Activated naive CD4-positive, alpha-beta T cell treated with anti-CD3 and anti-CD28 coated beads, Interleukin-2, amount 50 U/mL, for 16 hours (primary cell): Measurements from ENCODE around the gene ETFA.

Experiments used
- DNase-seq: peaks from one replicate; pipeline ENCODE4 v3.0.0-alpha.2; 2020

Gene ETFA

DNA sequence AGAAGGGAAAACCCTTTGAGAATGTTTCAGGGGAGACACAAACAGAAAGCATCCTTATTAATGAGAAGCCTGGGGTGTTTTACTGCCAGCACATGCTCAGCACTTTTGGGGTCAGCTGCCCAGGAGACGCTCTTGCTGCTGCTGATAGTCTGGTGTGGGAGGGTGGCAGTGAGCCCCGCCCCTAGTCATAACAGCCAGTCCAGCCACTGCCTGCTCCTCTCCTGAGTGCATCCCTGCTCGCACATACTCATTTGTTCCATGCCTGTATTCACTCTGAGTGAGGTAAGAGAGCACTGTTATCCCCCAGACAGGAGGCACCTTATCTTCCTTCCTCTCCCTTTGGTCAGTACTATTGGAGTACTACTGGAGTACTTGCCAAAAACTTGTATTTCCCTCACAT, 101.3 kb downstream of the ETFA start:
- no peak for DNase-seq

DNA sequence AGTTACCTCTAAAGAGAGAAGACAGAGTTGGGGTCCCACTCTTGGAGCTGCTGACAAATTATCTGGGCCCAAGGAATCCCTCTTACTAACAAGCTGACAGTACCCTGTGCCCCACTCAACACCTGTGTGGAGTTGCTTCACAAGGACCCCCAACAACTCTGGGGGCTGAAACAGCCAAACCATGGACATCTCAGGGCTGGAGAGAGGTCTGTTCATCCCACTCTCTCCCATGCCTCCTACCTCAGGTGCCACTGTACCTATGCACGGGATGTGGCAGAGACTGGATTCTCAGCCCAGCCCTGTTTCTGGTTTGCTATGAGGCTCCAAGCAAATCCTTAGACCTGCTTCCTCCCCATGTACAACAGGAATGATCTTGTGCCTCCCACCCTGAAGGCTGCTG, 101.7 kb downstream of the ETFA start:
- DNase-seq: no peak

DNA sequence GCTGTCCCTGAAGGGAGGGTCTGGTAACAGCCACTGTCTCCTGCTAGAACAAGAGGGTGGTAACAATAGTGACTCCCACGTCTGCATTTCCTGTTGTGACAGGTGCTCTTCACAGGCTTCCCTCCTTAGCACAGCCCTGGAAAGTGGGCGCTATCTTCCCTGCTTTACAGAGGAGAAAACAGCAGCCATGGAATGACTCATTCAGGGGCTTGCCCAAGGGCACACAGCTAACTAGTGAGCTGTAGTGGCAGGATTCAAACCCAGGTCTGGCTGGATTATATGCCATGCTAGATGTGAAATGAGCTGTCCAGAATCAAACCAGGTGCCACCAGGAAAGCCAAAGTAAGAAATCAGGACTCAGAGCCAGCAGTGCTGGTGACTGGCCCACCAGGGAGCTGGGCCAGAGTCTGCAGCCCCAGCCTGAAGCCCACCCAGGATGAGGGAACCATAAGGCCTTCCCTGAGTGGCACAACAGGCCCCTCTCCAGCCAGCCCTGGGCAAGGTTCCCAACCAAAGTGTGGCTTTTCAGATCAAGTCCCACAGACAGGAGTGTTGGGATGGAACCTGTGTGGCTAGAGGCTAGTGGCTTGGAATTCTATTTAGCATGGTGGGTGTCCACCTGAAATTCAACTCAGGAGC, 102.4 kb downstream of the ETFA start:
- no peak for DNase-seq

DNA sequence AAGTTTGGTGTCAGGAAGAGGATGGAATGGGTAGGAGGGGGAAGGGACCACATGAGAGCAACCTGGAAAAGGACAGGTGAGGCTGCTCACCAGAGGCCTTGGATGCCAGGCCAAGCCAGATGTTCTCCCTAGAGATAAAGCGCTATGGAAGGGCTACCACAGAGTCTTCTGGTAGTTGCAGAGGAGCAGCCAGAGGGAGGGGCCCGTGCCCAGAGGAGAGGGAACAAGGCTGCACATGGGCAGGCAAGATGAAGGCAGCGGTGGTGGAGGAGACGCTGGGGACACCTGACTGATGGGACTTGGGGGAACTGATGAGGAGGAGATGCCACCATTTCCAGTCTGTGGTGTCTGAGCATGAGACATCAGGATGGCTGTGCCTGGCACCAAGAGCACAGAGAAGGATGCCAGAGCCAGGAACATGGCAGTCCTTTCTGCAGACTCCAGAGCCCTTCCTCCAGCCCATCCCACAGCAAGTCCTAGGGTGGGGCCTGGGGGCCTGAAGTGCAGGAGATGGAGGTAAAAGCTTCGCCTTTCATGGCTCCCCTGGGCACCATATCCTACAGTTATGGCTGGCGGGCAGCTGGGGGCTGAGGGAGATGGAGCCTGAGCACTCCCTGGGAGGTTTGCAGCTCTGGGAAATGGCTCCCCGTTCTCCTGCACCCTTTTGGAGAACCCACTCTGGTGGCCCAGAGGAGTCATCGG, 103.0 kb downstream of the ETFA start:
- no peak for DNase-seq

DNA sequence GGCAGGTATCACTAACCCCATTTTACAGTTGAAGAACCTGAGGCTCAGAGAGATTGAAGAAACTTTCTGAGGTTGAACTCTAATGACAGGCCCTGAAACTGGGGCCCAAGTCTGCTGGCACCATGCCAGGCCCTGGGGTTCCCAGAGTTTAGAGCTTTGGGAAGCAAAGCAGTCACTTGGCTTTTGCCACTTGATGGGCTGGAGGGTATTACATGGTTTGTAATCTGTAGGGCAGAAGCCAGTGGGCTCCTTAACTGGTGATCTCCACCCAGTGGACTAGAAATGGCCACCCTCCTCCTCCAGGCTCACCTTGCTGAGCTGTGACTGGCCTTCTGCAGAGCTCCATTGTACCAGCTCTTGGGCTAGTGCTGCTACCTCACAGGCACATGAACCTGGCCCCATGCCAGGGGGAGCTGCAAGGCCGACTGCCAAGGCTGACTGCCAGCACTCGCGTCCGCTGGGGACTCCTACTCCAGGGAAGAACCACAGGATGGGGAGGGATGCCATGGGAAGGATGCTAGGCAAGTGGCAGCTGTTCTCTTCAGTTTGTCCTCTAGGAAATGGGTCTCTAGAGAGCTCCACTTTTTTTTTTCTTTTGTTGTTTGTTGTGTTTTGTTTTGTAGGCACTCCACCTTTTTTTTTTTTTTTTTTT, 104.8 kb downstream of the ETFA start:
- DNase-seq: no peak

DNA sequence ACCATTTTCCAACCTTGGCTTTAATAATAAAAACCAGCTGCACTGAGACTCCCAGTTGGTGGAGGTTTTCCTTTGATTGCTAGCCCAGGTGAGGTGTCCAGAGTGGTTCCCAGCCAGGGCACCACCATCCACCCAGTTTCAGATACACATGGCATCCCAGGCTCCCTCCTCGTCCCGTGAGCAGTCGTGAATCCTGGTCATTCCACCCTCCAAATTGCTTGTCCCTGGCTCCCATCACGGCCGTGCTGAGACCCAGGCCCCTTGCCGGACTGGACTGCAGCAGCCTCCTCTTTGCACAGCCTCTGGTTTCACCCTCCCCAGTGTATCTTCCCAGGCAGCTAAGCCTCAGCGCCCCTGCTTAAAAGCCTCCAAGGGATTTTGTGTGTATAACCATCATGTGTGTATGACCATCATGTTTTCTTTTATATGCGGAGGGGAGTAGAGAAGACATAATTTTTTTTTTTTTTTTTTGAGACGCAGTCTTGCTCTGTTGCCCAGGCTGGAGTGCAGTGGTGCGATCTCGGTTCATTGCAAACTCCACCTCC, 106.3 kb downstream of the ETFA start:
- DNase-seq: no peak

DNA sequence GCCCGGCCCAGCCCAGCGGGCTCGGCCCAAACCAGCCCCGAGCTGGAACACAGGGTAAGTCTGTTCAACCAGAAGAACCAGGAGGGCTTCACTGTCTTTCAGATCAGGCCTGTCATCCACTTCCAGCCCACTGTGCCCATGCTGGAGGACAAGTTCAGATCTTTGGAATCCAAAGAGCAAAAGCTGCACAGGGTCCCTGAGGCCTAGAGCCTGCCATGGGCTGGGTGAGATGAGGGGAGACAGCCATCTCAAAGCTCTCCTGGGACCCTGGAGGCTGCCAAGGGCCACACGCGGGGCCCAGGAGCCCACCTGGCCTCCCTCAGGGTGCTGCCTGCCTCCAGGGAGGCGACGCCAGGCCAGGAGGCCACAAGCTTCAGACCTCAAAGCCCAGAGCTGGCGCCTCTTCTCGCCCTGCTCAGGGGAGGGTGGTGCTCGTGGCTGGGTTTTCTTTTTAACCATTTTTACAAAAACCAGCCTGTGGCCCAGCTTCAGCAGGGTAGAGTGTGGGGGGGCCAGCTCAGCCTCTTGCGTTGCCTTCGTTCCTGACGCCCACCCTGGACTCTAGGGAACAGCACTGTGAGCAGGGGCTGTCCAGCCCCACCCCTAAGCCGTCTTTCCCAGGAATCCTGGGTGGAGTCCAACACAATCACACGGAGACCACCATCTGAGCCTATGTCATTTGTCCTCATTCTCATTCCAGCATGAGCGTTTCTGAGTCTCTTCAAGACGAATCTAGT, 107.0 kb downstream of the ETFA start:
- no peak for DNase-seq

DNA sequence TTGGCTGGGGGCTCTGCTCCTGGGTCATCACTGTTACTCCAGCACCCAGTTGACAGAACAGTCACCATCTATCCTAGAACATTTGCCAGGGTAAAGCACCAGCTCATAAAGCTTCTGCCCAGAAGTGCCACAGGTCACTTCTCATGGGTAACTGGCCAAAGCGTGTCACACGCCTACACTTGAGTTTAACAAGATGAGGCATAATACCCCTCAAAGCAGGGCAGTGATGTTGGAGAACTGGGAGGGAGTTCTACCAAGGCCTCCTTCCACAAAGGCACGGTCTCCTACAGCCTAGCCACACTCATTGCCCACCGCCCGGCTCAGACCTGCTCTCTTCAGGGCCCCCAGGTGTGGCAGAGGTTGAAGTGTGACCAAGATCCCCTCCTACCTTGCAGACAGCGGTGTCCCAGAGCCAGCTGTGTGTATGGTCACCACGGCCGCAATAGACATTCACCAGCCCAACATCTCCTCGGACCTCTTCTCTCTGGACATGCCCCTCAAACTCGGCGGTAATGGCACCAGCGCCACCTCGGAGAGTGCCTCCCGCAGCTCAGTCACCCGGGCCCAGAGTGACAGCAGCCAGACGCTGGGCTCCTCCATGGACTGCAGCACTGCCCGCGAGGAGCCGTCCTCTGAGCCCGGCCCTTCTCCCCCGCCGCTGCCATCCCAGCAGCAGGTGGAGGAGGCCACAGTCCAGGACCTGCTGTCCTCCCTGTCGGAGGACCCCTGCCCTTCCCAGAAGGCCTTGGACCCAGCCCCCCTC, 107.7 kb downstream of the ETFA start:
- DNase-seq: no peak

DNA sequence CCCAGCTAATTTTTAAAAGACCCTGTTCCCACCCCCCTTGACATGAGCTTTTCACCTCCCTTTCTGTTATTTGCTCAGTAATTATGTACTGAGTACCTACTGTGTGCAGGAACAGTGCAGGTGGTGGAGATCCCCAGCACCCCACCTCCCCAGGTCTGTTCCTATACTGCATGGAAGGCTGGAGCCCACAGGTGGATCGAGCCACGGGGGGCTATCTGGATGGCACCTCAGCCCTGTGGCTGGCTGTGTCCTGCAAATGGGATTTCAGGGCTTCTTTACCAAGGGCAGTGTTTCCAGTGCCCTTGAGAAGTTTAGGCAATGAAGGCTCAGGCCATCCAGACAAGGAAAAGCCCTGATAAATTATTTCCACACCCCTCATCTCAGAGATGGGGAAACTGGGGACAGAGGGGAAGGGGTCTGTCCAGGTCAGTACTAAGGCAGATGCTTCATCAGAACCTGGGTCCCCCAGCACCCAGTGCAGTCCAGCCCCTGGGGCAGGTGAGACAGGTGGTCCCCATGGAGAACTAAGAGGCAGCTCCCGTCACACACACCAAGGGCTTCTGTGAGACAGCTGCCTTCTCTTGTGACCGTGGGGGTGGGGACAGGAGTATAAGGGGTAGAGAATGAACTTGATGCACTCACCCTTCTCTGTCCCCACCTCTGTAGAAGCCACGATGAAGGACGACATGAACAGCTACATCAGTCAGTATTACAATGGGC, 109.6 kb downstream of the ETFA start:
- DNase-seq: no peak

DNA sequence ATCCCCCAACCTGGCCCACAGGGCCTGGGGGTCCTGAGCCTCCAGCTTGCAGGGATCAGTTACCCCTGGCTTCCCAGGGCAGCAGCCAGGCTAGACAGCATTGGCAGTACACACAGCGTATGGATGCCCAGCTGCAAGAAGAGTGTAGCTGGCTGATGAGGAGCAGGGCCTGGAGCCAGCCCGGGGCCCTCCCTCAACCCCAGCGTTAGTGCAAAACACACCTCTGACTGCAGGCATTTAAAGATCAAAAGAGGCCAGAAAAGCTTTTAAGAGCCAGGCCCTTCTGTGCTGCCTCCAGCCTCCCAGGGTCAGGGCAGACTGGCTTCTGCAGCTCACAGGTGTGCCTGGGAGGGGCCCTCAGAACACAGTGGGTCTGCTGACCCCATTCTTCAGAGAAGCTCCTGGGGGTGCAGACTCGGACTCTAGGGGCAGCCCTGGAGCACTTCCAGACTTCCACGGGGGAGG, 110.6 kb downstream of the ETFA start:
- no peak for DNase-seq

DNA sequence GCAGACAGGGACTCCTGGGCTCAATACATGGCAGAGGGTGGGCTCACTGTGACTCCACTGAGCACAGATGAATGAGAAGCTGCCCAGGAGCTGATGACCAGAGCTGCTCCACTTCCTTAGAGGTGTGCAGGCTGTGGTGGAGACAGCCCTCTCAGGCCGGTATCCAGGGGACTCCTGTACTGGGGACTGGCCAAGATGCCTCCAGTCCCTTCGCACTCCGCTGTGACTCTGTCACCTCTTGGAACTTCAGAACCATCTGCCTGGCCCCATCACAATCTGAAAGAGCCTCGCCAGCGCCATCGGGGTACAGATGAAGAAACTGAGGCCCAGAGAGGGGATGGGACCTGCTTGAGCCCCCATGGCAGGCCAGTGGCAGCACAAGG, 111.2 kb downstream of the ETFA start:
- no peak for DNase-seq

DNA sequence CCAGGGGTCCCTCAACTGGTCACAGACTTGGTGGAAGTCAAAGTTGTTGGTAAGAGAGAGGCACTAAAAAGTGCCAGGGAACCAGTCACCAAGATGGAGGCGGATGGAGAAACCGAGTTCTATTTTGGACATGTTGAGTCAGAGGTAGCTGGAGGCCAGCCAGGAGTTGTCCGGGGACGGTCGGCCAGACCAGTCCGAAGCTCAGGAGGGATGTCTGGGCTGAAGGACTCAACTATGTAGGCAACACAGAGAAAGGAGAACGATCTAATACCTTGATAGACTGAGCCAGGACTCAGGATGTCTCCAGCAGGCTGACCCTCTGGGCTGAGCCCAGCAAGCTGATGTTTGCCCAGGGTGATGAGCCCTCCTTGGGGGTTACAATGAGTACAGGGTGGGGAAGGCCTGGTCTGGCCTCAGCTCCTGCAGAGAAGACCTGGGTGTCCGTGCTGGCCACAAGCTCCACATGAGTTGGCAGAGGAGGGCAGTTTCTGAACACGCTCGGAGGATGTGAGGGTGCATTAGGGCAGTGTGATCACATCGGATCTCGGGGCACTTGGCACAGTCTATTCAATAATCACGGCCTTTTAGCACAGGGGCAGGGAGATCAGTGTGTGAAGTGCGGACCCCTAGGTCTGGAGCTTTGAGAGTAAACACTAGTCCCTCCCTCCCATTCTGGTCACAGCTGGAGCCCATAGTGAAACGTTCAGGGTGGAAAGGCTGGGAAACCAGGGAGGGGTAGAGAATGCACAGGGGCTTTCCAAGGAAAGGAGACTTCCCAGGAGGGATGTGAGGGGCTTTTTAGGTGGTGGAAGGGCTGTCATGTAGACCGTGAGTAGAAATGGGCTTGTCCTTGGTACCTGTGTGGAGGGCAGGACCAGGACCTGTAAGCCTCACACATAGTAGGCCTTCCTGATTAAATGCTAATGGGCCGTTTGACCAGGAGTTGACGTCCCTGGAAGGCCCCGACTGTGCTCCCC, 111.9 kb downstream of the ETFA start:
- no peak for DNase-seq

DNA sequence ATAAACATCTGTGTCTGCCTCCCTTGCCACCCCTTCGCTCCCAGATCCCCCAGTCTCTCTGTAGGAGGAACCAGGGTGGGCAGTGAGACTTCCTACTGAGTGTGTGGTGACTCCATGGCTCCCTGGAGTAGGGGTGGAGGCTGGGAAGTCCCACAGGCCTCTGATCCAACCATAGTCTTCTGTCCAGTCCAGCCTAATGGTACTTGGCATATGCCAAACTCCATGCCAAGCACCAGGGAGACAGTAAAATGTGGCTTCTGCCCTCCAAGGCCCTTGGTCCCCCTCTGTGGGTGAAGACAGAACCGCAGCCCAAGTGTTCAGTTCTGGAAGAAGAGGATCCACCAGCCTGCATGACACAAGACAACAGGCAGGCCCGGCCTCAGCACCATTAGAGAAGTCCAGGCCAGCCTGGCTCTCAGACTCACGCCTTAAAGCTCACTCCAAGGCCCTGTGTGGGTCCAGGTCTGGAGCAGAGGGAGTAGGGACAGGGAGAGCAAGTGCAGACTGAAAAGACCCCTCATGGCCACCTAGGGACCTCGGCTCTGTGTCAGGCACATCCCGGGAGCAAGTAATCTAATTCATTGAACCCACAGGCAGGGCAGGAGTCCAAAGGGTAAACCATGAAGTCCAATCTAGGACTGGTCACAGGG, 112.7 kb downstream of the ETFA start:
- DNase-seq: no peak

DNA sequence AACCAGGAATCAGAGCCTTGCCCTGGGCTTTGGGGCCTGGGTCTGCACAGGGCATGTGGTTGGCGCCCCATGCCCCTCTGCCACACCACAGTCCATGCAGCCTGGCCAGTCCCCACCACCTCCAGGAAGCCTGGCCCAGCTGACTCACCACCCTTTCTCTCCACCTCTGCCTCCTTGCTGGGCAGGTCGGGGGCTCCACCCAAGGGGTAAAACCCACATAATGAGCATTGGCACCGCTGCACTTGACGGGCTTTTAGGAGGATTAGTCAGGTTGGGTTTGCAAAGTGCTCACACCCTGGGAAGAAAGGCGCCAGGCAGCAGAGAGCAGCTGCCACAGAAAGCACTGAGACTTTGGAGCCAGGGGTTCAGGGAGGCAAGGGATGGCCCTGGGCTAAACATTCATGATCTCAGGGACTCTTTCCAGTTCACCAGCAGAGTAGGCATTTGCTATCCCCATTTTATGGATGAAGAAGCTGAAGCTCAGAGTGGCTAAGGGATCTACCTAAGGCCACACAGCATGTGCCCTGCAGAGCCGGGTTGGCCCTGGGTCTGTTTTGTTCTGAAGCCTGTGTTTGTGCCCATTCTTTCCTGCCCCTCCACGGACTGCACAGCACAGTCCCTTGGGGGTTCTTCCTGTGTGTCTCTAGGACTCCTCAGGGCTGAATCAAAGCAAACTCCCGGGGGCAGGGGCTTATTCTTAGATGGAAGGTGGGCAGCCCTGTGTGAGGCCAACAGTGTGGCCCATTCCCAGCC, 113.4 kb downstream of the ETFA start:
- DNase-seq: no peak

DNA sequence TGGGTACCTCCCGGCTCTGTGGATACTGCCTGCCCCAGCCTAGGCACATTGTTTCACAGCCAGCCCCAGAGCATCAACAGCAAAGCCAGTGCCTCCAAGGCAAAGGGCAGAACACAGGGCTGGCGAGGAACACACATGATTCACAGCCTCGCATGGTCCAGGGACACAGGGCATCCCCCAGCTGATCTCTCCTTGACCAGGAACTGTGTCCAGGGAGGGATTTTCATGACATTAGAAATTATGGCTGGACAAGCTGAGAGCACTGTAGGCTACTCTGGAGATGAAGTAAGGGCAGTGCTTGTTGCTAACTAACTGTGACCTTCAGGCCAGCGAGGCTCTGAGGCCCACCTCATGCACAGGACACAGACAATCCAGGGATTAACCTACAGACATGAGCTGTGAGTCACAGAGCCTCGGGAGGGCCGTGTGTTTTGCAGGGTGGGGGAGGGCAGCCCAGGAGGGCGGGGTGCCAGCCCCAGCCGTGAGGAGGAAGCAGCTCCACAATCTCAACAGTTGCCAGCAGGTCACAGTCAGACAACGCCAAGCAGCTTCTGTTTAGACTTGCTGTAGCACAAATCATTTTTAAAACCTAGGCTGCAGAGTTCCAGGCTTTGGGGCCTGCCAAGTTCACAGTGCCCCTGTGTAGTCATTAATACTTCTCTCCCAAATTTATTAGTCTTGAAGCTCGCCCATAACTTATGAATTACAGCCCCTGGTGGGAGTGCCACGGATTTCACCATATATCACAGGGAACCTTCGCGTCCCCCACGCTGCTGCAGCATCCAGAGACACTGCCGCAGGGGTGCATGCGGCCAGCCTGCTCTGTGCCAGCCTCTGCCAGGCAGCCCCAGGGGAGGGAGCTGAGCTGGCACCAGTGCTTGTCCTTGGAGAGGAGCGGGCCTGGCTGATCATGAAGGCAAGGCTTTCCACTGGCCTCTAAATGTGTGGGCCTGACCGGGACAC, 114.7 kb downstream of the ETFA start:
- no peak for DNase-seq

DNA sequence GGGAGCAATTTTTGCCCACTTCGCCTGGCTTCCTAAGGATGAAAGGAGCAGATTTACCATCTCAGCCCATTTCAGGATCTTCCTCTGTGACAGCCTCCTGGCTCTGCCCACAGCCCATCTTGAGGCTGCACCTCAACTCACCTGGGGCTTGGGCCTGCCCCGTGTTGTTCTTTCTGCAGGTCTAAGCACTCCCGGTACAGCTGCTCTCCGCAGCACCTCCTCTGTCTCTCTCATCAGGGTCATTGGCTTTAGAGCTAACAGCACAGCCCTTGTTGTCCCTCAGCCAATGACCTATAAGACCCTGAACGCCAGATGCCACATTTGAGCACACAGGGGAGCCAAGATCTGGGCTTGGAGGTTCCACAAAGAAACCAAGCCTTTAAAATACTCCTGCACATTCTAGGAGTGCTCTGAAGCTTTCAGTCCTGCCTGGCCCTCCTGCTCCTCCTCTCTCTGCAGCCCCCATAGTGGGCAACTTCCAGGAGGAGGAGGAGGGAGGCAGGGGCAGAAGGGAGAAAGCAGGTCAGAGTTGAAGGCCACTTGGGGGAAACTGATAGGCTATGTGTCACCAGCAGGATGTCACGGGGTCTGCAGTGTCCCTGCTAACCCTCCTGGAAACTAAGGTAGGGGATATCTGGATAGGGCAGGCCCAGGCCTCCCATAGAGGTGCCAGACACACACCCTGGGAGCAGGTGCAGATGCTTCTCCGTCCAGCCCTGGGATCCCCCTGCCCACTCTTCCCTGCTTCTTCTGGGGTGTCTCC, 115.6 kb downstream of the ETFA start:
- no peak for DNase-seq

DNA sequence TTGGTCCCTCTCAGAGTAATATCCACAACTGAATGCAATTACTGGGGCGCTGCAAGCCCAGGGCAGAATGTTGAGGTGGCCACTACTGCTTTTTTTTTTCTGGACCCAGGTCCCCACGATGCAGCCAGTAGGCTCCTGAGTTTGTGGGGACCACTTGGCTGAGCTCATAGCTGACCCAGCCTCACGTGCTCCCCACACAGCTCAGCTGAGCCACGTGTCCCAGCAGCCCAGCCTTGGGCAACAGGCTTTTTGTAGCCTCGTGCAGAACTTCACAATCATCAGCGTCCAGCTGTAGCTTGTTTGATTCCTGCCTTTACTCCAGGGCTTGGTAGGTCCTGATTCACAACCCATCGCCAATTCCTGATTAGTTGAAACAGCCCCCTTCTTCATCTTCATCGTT, 117.3 kb downstream of the ETFA start:
- no peak for DNase-seq
